HL-60 (cell line): ENCODE results near the gene FBXW7.

Experiments
- GABPA ChIP-seq: IDR thresholded peaks from 2 replicates; pipeline ENCODE4 v1.6.1; 2012; ENCODE audit warnings: low read depth
- POLR2AphosphoS5 ChIP-seq: IDR thresholded peaks from 2 replicates; pipeline ENCODE4 v1.6.1; 2012; ENCODE audit warnings: low read depth
- TF ChIP-seq, protein P1 (sequence below): IDR thresholded peaks from one replicate; pipeline ENCODE4 v1.5.1; 2011; ENCODE audit warnings: low read length, control low read depth, inconsistent platforms; ENCODE audit not compliant: insufficient read depth

DNA sequence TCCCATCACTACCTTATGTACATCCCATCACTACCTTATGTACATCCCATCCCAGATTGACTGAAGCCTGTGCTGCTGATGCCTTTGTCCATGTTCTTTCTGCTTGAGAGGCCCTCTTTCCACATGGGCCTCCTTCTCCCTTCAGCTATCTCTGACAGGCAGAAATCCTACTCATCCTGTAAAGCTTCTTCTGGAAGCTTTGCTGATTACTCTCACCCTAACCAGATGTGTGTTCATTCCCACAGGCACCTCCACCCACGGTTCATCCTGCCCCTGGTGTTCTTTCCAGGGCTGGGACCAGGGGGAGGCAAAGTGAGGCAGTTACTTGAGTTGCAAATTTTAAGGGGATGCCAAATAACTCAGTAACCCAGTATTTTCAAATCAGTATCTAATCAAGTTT lies 22.5 kb upstream of the FBXW7 start:
- TF ChIP-seq, protein P1, sequence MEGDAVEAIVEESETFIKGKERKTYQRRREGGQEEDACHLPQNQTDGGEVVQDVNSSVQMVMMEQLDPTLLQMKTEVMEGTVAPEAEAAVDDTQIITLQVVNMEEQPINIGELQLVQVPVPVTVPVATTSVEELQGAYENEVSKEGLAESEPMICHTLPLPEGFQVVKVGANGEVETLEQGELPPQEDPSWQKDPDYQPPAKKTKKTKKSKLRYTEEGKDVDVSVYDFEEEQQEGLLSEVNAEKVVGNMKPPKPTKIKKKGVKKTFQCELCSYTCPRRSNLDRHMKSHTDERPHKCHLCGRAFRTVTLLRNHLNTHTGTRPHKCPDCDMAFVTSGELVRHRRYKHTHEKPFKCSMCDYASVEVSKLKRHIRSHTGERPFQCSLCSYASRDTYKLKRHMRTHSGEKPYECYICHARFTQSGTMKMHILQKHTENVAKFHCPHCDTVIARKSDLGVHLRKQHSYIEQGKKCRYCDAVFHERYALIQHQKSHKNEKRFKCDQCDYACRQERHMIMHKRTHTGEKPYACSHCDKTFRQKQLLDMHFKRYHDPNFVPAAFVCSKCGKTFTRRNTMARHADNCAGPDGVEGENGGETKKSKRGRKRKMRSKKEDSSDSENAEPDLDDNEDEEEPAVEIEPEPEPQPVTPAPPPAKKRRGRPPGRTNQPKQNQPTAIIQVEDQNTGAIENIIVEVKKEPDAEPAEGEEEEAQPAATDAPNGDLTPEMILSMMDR, result no peak
- no peak for TF ChIP-seq GABPA
- no peak for TF ChIP-seq POLR2AphosphoS5
